WTC11 (cell line): ENCODE data around the gene VASN. TPM values are rescaled to one million over a fixed set of nuclear protein-coding genes. Genes with fewer than 3 reads are reported as not detected.
"Not testable (repeated sequence)": the region's sequence is repeated elsewhere in the genome, so short reads cannot be mapped to it uniquely, and the experiment has no call there.

ENCODE experiments used
- ATAC-seq: fragments of 200-7000 bp; cut with Tn5 transposase; 2 replicates; pipeline ENCODE4 v1.10.0; 2021; ENCODE audit warnings: mild to moderate bottlenecking, moderate library complexity
- CTCF ChIA-PET: fragments of 300-600 bp; sonication (Branson Sonifier 250); formaldehyde crosslinking; loops from one replicate; lab custom pipeline; 2021; ENCODE audit warnings: antibody characterized with exemption; lab: Charles Lee
- POLR2A ChIA-PET: fragments of 350-600 bp; sonication (Branson Sonifier 250); formaldehyde crosslinking; loops from one replicate; lab custom pipeline; 2021; ENCODE audit warnings: antibody characterized with exemption; lab: Charles Lee
- DNase-seq: peaks from one replicate; pipeline ENCODE4 v3.0.0; 2021; ENCODE audit warnings: low spot score
- H3K27ac Mint-ChIP-seq: 2 replicates; pipeline ENCODE4 v1.8.0; 2021; ENCODE audit warnings: mixed read lengths
- H3K27me3 Mint-ChIP-seq: 2 replicates; pipeline ENCODE4 v1.8.0; 2021; ENCODE audit warnings: low read depth, mild to moderate bottlenecking, moderate library complexity, mixed read lengths
- H3K36me3 Mint-ChIP-seq: 2 replicates; pipeline ENCODE4 v1.8.0; 2021; ENCODE audit warnings: mixed read lengths
- H3K4me1 Mint-ChIP-seq: 2 replicates; pipeline ENCODE4 v1.8.0; 2022; ENCODE audit warnings: mixed read lengths
- H3K4me3 Mint-ChIP-seq: 2 replicates; pipeline ENCODE4 v1.8.0; 2021; ENCODE audit warnings: mild to moderate bottlenecking, moderate library complexity, mixed read lengths
- H3K9me3 Mint-ChIP-seq: 2 replicates; pipeline ENCODE4 v1.8.0; 2021; ENCODE audit warnings: mixed read lengths
- ARID4B ChIP-seq: sonication (generic); formaldehyde crosslinking; IDR thresholded peaks from 2 replicates; pipeline ENCODE4 v1.8.0; 2023; ENCODE audit warnings: missing genetic modification reagents, mild to moderate bottlenecking, borderline replicate concordance
- FOXK1 ChIP-seq: sonication (generic); formaldehyde crosslinking; IDR thresholded peaks from 2 replicates; pipeline ENCODE4 v1.8.0; 2022; ENCODE audit warnings: mild to moderate bottlenecking, moderate library complexity, missing genetic modification reagents
- GTF2I ChIP-seq: fragments of 250-450 bp; sonication (Bioruptor Pico); conservative IDR thresholded peaks from 2 replicates; pipeline ENCODE4 v1.4.0; 2021; ENCODE audit warnings: mild to moderate bottlenecking
- HMGA2 ChIP-seq: fragments of 250-450 bp; sonication (Bioruptor Pico); IDR thresholded peaks from 2 replicates; pipeline ENCODE4 v1.4.0; 2021; ENCODE audit warnings: mild to moderate bottlenecking, moderate library complexity
- NFE2L1 ChIP-seq: sonication (generic); formaldehyde crosslinking; IDR thresholded peaks from 2 replicates; pipeline ENCODE4 v1.8.1; 2023; ENCODE audit warnings: missing genetic modification reagents
- ZNF317 ChIP-seq: sonication (generic); formaldehyde crosslinking; IDR thresholded peaks from 2 replicates; pipeline ENCODE4 v1.8.1; 2023; ENCODE audit warnings: low read depth, mild to moderate bottlenecking, moderate library complexity, missing genetic modification reagents, borderline replicate concordance
- ZNF416 ChIP-seq: fragments of 250-450 bp; sonication (Bioruptor Pico); IDR thresholded peaks from 2 replicates; pipeline ENCODE4 v1.9.0; 2021; ENCODE audit warnings: mild to moderate bottlenecking, inconsistent platforms
- ZNF423 ChIP-seq: fragments of 250-450 bp; sonication (Bioruptor Pico); IDR thresholded peaks from 2 replicates; pipeline ENCODE4 v2.1.2; 2022; ENCODE audit warnings: mild to moderate bottlenecking, moderate library complexity
- ZNF425 ChIP-seq: fragments of 250-450 bp; sonication (Bioruptor Pico); conservative IDR thresholded peaks from 2 replicates; pipeline ENCODE4 v1.9.0; 2021; ENCODE audit warnings: mild to moderate bottlenecking
- ZNF532 ChIP-seq: fragments of 250-450 bp; sonication (Bioruptor Pico); IDR thresholded peaks from 2 replicates; pipeline ENCODE4 v1.9.0; 2021; ENCODE audit warnings: mild to moderate bottlenecking, borderline replicate concordance
- total RNA-seq: library from RNA; stranded (reverse); gene quantifications from 3 replicates; pipeline ENCODE4 v1.2.3, GENCODE V29; 2021
- TF ChIP-seq, protein P1 (sequence below): fragments of 250-450 bp; sonication (Bioruptor Pico); IDR thresholded peaks from 2 replicates; pipeline ENCODE4 v1.9.0; 2021; ENCODE audit warnings: moderate library complexity, mild to moderate bottlenecking, inconsistent platforms, borderline replicate concordance

The VASN gene
- total RNA-seq, 1 experiment from 2014 or later: 8.0 TPM

DNA sequence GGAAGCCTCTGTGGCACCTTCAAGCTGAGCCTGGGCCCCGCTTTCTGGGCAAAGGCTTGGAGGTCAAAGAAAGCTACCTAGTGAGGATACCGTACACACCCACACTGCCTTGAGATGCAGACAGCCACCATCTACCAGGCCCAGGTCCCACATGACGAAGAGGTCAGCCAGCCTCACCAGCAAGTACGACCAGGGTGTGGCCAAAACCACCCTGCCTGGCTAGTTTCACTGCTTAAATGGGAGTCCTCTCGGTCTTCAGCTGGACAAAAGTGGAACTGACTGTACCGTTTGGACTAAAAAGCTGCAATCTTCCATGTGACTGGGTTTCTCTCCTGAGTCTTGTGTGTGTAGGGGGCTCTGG lies 21.6 kb downstream of the VASN start:
- H3K27ac Mint-ChIP-seq: peak overlapping the region; percentile 90
- H3K4me1 Mint-ChIP-seq: peaks cover 48% of the 10 kb centered on the region
- H3K4me3 Mint-ChIP-seq: no peak overlapping the region; the same call in 1 of the 2 replicates

GRCh38 chr16:4393850-4394249 lies 22.2 kb downstream of the VASN start:
- not testable (repeated sequence) for DNase-seq, H3K36me3 Mint-ChIP-seq, ATAC-seq, H3K9me3 Mint-ChIP-seq, H3K27me3 Mint-ChIP-seq, H3K4me3 Mint-ChIP-seq
- H3K4me1 Mint-ChIP-seq: peaks cover 46% of the 10 kb centered on the region
- CTCF ChIA-PET: interaction anchor here (1.1 to 9.6 kb wide), 14 partner anchors 9 to 231 kb away, joined by 3 to 316 read pairs (median 14); partner anchors contain the start of genes MGRN1, PAM16, TFAP4 and VASN
- POLR2A ChIA-PET: interaction anchor here (0.7 to 3.2 kb wide), 6 partner anchors 11 to 122 kb away, joined by 3 to 25 read pairs (median 4); no protein-coding TSS in a partner anchor
- peak overlapping the region; percentile 90; the same call in 1 of the 2 replicates for H3K27ac Mint-ChIP-seq

More for the DNA sequence above, 21.6 kb downstream of the VASN start:
- TF ChIP-seq ZNF532: peak; percentile 3; the same call in 1 of the 2 replicates
- TF ChIP-seq NFE2L1 (CRISPR knock-in tag): no peak
- H3K9me3 Mint-ChIP-seq: no peaks in the 10 kb centered on the region
- ChIA-PET POLR2A (interaction anchor here (0.6 to 3.2 kb wide), 13 partner anchors 9 to 213 kb away, joined by 3 to 25 read pairs (median 6); partner anchors contain the start of genes PAM16 and TFAP4), CTCF (interaction anchor here (1.0 to 9.6 kb wide), 21 partner anchors 9 to 231 kb away, joined by 3 to 316 read pairs (median 8); partner anchors contain the start of genes MGRN1, PAM16, TFAP4 and VASN)
- peaks cover 2% of the 10 kb centered on the region; the same call in 1 of the 2 replicates for H3K36me3 Mint-ChIP-seq
- no peaks in the 10 kb centered on the region for H3K27me3 Mint-ChIP-seq
- ATAC-seq (no peak; the same call in 1 of the 2 replicates), DNase-seq (no peak)

- ChIA-PET CTCF (interaction anchor here (1.0 to 9.6 kb wide), 3 partner anchors 7 to 36 kb away, joined by 7 to 316 read pairs (median 8); no protein-coding TSS in a partner anchor), POLR2A (no interaction called here)
- ATAC-seq (no peak), DNase-seq (no peak)
- H3K4me3 Mint-ChIP-seq: no peak overlapping the region
- peak overlapping the region; percentile 49 for H3K27ac Mint-ChIP-seq
- peaks cover 2% of the 10 kb centered on the region; the same call in 1 of the 2 replicates for H3K36me3 Mint-ChIP-seq
- H3K27me3 Mint-ChIP-seq: no peaks in the 10 kb centered on the region
- H3K4me1 Mint-ChIP-seq: peaks cover 33% of the 10 kb centered on the region
- TF ChIP-seq ZNF425 (CRISPR knock-in tag): no peak
- TF ChIP-seq HMGA2 (CRISPR knock-in tag): no peak
- no peak for TF ChIP-seq GTF2I (CRISPR knock-in tag)
- TF ChIP-seq FOXK1: no peak
- TF ChIP-seq ZNF416 (CRISPR knock-in tag): no peak
- TF ChIP-seq ZNF317: no peak
- TF ChIP-seq, protein P1, sequence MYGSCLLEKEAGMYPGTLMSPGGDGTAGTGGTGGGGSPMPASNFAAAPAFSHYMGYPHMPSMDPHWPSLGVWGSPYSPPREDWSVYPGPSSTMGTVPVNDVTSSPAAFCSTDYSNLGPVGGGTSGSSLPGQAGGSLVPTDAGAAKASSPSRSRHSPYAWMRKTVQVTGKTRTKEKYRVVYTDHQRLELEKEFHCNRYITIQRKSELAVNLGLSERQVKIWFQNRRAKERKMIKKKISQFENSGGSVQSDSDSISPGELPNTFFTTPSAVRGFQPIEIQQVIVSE (CRISPR knock-in tag): no peak
- TF ChIP-seq ARID4B (CRISPR knock-in tag): no peak
- no peak for TF ChIP-seq ZNF423 (CRISPR knock-in tag)
- H3K9me3 Mint-ChIP-seq: no peaks in the 10 kb centered on the region
These were observed 23.5 kb downstream of the VASN start for GRCh38 chr16:4395055-4395726.
